Stimulated activated CD4-positive, alpha-beta T cell treated with anti-CD3 and anti-CD28 coated beads, Interleukin-2, amount 100 ng/mL, for 4 hours (primary cell): ENCODE data around the gene SKIC2.
"Not testable (repeated sequence)": the region's sequence is repeated elsewhere in the genome, so short reads cannot be mapped to it uniquely, and the experiment has no call there.

Source experiments
- DNase-seq: peaks from one replicate; pipeline ENCODE4 v3.0.0-alpha.2; 2020; ENCODE audit warnings: low read depth

Gene SKIC2

GRCh38 chr6:31958741-31959739 lies at the start of gene SKIC2, which contains the start of gene NELFE:
Gene SKIC2, plus strand, starts transcription at chr6:31959175. Its CDS starts 18 bp downstream, at chr6:31959193.
Gene NELFE, minus strand, starts transcription at chr6:31958971. Its CDS starts 525 bp downstream, at chr6:31958446.
- DNase-seq, result peak; percentile 97

GRCh38 chr6:31909298-31909697 lies 49.7 kb upstream of the SKIC2 start:
- not testable (repeated sequence) for DNase-seq

GRCh38 chr6:31911826-31912585 lies 47.0 kb upstream of the SKIC2 start:
- DNase-seq, result no peak

GRCh38 chr6:31915351-31915750 lies 43.6 kb upstream of the SKIC2 start:
- DNase-seq, result no peak

- DNase-seq, result no peak
Observed at GRCh38 chr6:31915756-31916155, 43.2 kb upstream of the SKIC2 start.

- DNase-seq, result no peak
Observed at GRCh38 chr6:31918069-31918720, 40.8 kb upstream of the SKIC2 start.

- no peak for DNase-seq
Observed at GRCh38 chr6:31919624-31920303, 39.2 kb upstream of the SKIC2 start.

GRCh38 chr6:31920811-31921210 lies 38.2 kb upstream of the SKIC2 start:
- no peak for DNase-seq

- peak; percentile 10 for DNase-seq
Observed at GRCh38 chr6:31922942-31923341, 36.0 kb upstream of the SKIC2 start.

- DNase-seq, result no peak
Observed at GRCh38 chr6:31927242-31927862, 31.6 kb upstream of the SKIC2 start, which contains the start of gene C2. Gene C2, plus strand, starts transcription at chr6:31927717. Its CDS starts 36 bp downstream, at chr6:31927753.

- no peak for DNase-seq
Observed at GRCh38 chr6:31927863-31928671, 30.9 kb upstream of the SKIC2 start.

- no peak for DNase-seq
Observed at GRCh38 chr6:31928672-31928939, 30.4 kb upstream of the SKIC2 start.

GRCh38 chr6:31930962-31931361 lies 28.0 kb upstream of the SKIC2 start:
- DNase-seq, result no peak

- not testable (repeated sequence) for DNase-seq
Observed at GRCh38 chr6:31932137-31932536, 26.8 kb upstream of the SKIC2 start.

GRCh38 chr6:31933537-31933936 lies 25.4 kb upstream of the SKIC2 start:
- no peak for DNase-seq

- no peak for DNase-seq
Observed at GRCh38 chr6:31935021-31935420, 24.0 kb upstream of the SKIC2 start.

- DNase-seq, result no peak
Observed at GRCh38 chr6:31935823-31936222, 23.2 kb upstream of the SKIC2 start.

- DNase-seq, result no peak
Observed at GRCh38 chr6:31940256-31940664, 18.7 kb upstream of the SKIC2 start.

- DNase-seq, result no peak
Observed at GRCh38 chr6:31943742-31944141, 15.2 kb upstream of the SKIC2 start.

- DNase-seq, result no peak
Observed at GRCh38 chr6:31945154-31945506, 13.8 kb upstream of the SKIC2 start.
